ENCODE results near the gene MYBBP1A.

- TF ChIP-seq ZNF274 (IDR thresholded peaks at IDR 0.05; ENCODE audit: low read depth, low read length) (no peak), YY1 (IDR thresholded peaks at IDR 0.05; ENCODE audit: insufficient read depth, insufficient read length) (no peak), SUZ12 (IDR thresholded peaks at IDR 0.05; ENCODE audit: extremely low read depth, insufficient read depth, insufficient read length) (no peak)
Measured at GRCh38 chr17:4555873-4556759, 932 bp upstream of the MYBBP1A start.
